Omental fat pad (tissue), 4 donors: ENCODE measurements around the gene MECR. TPM values are rescaled to one million over a fixed set of nuclear protein-coding genes. Genes with fewer than 3 reads are reported as not detected.
"Not testable (repeated sequence)": the region's sequence is repeated elsewhere in the genome, so short reads cannot be mapped to it uniquely, and the experiment has no call there.

Experiments used
- ATAC-seq: fragments of 150-250 bp; one replicate; pipeline ENCODE4 v1.9.1; 2016; ENCODE audit warnings: mild to moderate bottlenecking, moderate library complexity; ENCODE audit not compliant: low FRiP score
- DNase-seq: peaks from one replicate; pipeline ENCODE4 v3.0.0-alpha.2; 2019; ENCODE audit warnings: low spot score
- total RNA-seq, 4 donors: library from RNA; depleted of rRNA; stranded (reverse); fragments of >200 nt; gene quantifications; one replicate each; pipeline ENCODE4 v1.1.0, GENCODE V29; 2016
- TF ChIP-seq, protein P1 (sequence below), 3 donors: fragments of 450-650 bp; IDR thresholded peaks; one replicate each; pipeline ENCODE4 v1.5.1; 2016 to 2017; ENCODE audit warnings: antibody characterized with exemption in 3 of 3, mild to moderate bottlenecking in 3 of 3, moderate library complexity in 2 of 3

The MECR gene
- total RNA-seq, 4 donors from 2014 or later, result 18.0 to 29.4 (median 20.8) TPM

GRCh38 chr1:29230204-29230552 is 556 bp downstream of the MECR start:
- ATAC-seq, result no peak
- DNase-seq, result no peak
- TF ChIP-seq, protein P1, sequence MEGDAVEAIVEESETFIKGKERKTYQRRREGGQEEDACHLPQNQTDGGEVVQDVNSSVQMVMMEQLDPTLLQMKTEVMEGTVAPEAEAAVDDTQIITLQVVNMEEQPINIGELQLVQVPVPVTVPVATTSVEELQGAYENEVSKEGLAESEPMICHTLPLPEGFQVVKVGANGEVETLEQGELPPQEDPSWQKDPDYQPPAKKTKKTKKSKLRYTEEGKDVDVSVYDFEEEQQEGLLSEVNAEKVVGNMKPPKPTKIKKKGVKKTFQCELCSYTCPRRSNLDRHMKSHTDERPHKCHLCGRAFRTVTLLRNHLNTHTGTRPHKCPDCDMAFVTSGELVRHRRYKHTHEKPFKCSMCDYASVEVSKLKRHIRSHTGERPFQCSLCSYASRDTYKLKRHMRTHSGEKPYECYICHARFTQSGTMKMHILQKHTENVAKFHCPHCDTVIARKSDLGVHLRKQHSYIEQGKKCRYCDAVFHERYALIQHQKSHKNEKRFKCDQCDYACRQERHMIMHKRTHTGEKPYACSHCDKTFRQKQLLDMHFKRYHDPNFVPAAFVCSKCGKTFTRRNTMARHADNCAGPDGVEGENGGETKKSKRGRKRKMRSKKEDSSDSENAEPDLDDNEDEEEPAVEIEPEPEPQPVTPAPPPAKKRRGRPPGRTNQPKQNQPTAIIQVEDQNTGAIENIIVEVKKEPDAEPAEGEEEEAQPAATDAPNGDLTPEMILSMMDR (IDR thresholded peaks at IDR 0.05), result no peak

GRCh38 chr1:29227511-29227910 is 3.2 kb downstream of the MECR start:
- no peak for ATAC-seq
- TF ChIP-seq, protein P1 (IDR thresholded peaks at IDR 0.05), result no peak
- no peak for DNase-seq

DNA sequence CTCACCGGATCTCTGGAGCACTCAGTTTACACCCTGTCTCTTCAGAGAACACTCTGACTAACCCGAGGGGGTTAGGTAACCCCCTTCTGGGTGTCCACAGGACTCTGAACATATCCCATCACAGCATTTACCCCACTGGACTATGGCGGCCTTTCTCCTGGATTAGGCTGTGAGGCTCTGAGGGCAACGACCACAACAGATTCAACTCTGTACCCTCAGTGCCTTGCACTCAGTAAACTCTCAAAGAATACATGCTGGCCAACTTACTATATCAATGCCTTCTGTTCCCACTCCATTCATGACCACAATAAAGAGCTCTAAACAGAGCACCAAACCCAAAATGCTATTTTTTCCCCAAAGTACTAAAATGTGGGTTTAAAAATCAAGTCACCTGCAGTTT is 5.4 kb downstream of the MECR start:
- TF ChIP-seq, protein P1 (IDR thresholded peaks at IDR 0.05), result no peak
- ATAC-seq (no peak), DNase-seq (no peak)

- ATAC-seq, result no peak
- no peak for DNase-seq
- TF ChIP-seq, protein P1 (IDR thresholded peaks at IDR 0.05), result no peak
Observed at GRCh38 chr1:29224356-29224837, 6.3 kb downstream of the MECR start.

DNA sequence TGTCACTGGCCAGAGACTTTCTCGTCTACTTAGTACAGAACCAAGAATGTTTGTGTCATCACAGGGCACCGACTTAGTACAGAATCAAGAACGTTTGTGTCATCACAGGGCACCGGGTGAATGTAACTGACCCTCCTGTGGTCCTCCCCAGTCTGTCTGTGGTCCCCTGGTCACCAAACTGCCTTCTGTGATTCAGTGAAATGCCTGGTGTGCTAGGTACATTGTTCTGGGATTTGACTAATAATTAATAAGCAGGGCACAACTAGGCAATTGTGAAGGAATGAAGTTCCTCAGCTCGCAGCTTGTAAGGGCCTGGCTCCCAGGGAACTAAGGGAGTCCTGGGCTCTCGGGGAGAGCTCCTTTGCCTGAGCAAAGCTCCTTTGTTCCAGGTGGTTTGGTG is 7.2 kb downstream of the MECR start:
- ATAC-seq (no peak), DNase-seq (no peak)
- TF ChIP-seq, protein P1 (IDR thresholded peaks at IDR 0.05), result no peak

GRCh38 chr1:29222686-29223085 is 8.0 kb downstream of the MECR start:
- no peak for ATAC-seq

DNA sequence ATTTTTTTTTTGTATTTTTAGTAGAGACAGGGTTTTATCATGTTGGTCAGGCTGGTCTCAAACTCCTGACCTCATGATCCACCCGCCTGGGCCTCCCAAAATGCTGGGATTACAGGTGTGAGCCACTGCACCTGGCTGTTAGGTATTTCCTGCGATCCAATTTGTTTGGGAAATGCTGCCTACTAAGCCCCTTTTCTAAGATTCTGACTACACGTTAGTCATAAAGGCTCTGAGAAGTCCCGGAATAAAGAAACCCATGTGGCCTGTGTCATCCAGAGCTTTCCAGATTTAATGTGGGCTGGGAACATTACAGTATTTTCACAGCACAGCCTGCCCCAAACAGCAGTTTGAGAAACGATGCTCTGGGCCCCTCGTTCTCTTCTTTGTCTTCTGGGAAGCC is 8.5 kb downstream of the MECR start:
- not testable (repeated sequence) for DNase-seq, ATAC-seq

More at GRCh38 chr1:29222686-29223085, 8.0 kb downstream of the MECR start:
- TF ChIP-seq, protein P1 (IDR thresholded peaks at IDR 0.05), result no peak
- DNase-seq, result no peak

DNA sequence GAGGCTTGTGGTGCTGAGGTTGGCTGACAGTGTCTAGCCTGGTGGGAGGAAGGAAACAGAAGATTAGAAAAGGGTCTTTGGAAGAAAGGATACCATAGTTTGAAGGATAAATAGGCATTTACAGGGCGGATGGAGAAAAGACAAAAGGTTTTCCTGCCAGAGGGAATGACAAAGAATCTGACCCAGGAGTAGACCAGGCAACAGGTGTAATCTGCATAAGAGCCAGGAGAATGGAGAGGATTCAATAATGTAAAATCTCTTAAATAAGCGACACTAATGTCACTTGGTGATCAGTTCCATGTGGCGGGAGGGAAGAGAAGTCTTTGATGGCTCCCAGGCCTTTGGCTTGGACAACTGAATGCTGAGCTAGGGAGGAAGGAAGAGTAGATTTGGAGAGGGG is 9.4 kb downstream of the MECR start:
- ATAC-seq (no peak), DNase-seq (no peak)
- TF ChIP-seq, protein P1 (IDR thresholded peaks at IDR 0.05), result no peak
